Osteoblast (primary cell): ENCODE data around the gene SLC1A4. TPM values are rescaled to one million over a fixed set of nuclear protein-coding genes. Genes with fewer than 3 reads are reported as not detected.

ENCODE experiments used
- DNase-seq: peaks from one replicate; pipeline ENCODE4 v3.0.0; 2011; ENCODE audit warnings: low spot score, mixed read lengths; ENCODE audit not compliant: insufficient read length; ENCODE audit errors: missing footprints
- H2AFZ ChIP-seq: 2 replicates; pipeline ENCODE4 v1.6.0; 2011; ENCODE audit warnings: mild to moderate bottlenecking, low read length
- H3K27ac ChIP-seq: 2 replicates; pipeline ENCODE4 v1.5.1; 2011; ENCODE audit warnings: mild to moderate bottlenecking, low read depth, low read length, moderate library complexity
- H3K27me3 ChIP-seq: 2 replicates; pipeline ENCODE4 v1.6.0; 2012; ENCODE audit warnings: mild to moderate bottlenecking, control low read depth, inconsistent platforms, low read length, moderate library complexity; ENCODE audit not compliant: insufficient read depth
- H3K36me3 ChIP-seq: 2 replicates; pipeline ENCODE4 v1.5.1; 2011; ENCODE audit warnings: mild to moderate bottlenecking, low read length, control low read depth, moderate library complexity; ENCODE audit not compliant: insufficient read depth
- H3K4me1 ChIP-seq: 2 replicates; pipeline ENCODE4 v1.5.1; 2011; ENCODE audit warnings: mild to moderate bottlenecking, low read length, control low read depth, moderate library complexity; ENCODE audit not compliant: insufficient read depth
- H3K4me2 ChIP-seq: 2 replicates; pipeline ENCODE4 v1.6.0; 2011; ENCODE audit warnings: mild to moderate bottlenecking, low read length; ENCODE audit not compliant: insufficient read depth
- H3K4me3 ChIP-seq: fragments of 200-600 bp; sonication (generic); 3 replicates; pipeline ENCODE4 v1.5.1; 2012; ENCODE audit warnings: mild to moderate bottlenecking, low read length, inconsistent platforms; ENCODE audit not compliant: insufficient read depth
- H3K79me2 ChIP-seq: 2 replicates; pipeline ENCODE4 v1.6.0; 2012; ENCODE audit warnings: mild to moderate bottlenecking, low read length, control low read depth, inconsistent platforms; ENCODE audit not compliant: insufficient read depth
- H3K9me3 ChIP-seq: 2 replicates; pipeline ENCODE4 v1.5.1; 2011; ENCODE audit warnings: low read depth, low read length, control low read depth
- H4K20me1 ChIP-seq: 2 replicates; pipeline ENCODE4 v1.6.0; 2012; ENCODE audit warnings: mild to moderate bottlenecking, low read length, control low read depth; ENCODE audit not compliant: insufficient read depth
- CTCF ChIP-seq: IDR thresholded peaks from 2 replicates; pipeline ENCODE4 v1.5.1; 2011; ENCODE audit warnings: mild to moderate bottlenecking, low read depth, low read length, moderate library complexity; ENCODE audit errors: extremely low read depth
- total RNA-seq: library from RNA; depleted of rRNA; stranded (reverse); fragments of >200 nt; gene quantifications from 2 replicates; pipeline ENCODE4 v1.2.3, GENCODE V29; 2012

The SLC1A4 gene
- total RNA-seq, 1 donor = 49.2 TPM

- no peak overlapping the region for H2AFZ ChIP-seq
- no peak overlapping the region for H3K4me3 ChIP-seq
- no peak for TF ChIP-seq CTCF
- H3K9me3 ChIP-seq = peaks cover 3% of the 10 kb centered on the region
- peaks cover 16% of the 10 kb centered on the region for H3K4me1 ChIP-seq
- H3K36me3 ChIP-seq = no peaks in the 10 kb centered on the region
- DNase-seq = no peak
- no peaks in the 10 kb centered on the region for H4K20me1 ChIP-seq
- H3K4me2 ChIP-seq = no peak overlapping the region
- no peak overlapping the region for H3K27ac ChIP-seq
- no peaks in the 10 kb centered on the region for H3K27me3 ChIP-seq
- no peaks in the 10 kb centered on the region for H3K79me2 ChIP-seq
Measured at GRCh38 chr2:65044097-65044735, 55.0 kb downstream of the SLC1A4 start.

GRCh38 chr2:65045651-65046050, 56.5 kb downstream of the SLC1A4 start:
- Histone ChIP-seq H3K4me3 (no peak overlapping the region), H3K79me2 (no peaks in the 10 kb centered on the region), H4K20me1 (no peaks in the 10 kb centered on the region), H3K4me2 (no peak overlapping the region), H3K9me3 (peaks cover 3% of the 10 kb centered on the region), H3K27me3 (no peaks in the 10 kb centered on the region), H2AFZ (no peak overlapping the region), H3K27ac (no peak overlapping the region), H3K36me3 (no peaks in the 10 kb centered on the region), H3K4me1 (peaks cover 12% of the 10 kb centered on the region)
- no peak for DNase-seq
- TF ChIP-seq CTCF = no peak

GRCh38 chr2:65046633-65047407, 57.6 kb downstream of the SLC1A4 start:
- peaks cover 3% of the 10 kb centered on the region for H3K9me3 ChIP-seq
- no peaks in the 10 kb centered on the region for H3K27me3 ChIP-seq
- DNase-seq = no peak
- H3K79me2 ChIP-seq = no peaks in the 10 kb centered on the region
- TF ChIP-seq CTCF = no peak
- H3K4me3 ChIP-seq = no peak overlapping the region
- H3K27ac ChIP-seq = no peak overlapping the region
- H2AFZ ChIP-seq = no peak overlapping the region
- H3K4me2 ChIP-seq = no peak overlapping the region
- peaks cover 15% of the 10 kb centered on the region for H3K4me1 ChIP-seq
- H3K36me3 ChIP-seq = no peaks in the 10 kb centered on the region
- no peaks in the 10 kb centered on the region for H4K20me1 ChIP-seq

GRCh38 chr2:65049010-65049639, 59.9 kb downstream of the SLC1A4 start:
- H3K27me3 ChIP-seq = no peaks in the 10 kb centered on the region
- no peak overlapping the region for H3K4me3 ChIP-seq
- H4K20me1 ChIP-seq = no peaks in the 10 kb centered on the region
- H3K36me3 ChIP-seq = no peaks in the 10 kb centered on the region
- no peak overlapping the region for H3K4me2 ChIP-seq
- no peak overlapping the region for H2AFZ ChIP-seq
- TF ChIP-seq CTCF = no peak
- H3K27ac ChIP-seq = no peak overlapping the region
- no peak for DNase-seq
- H3K4me1 ChIP-seq = peaks cover 15% of the 10 kb centered on the region
- H3K9me3 ChIP-seq = peaks cover 1% of the 10 kb centered on the region
- no peaks in the 10 kb centered on the region for H3K79me2 ChIP-seq
